WERI-Rb-1 (cell line): ENCODE results near the gene PCYT2.

Source experiments
- DNase-seq: peaks from one replicate; pipeline ENCODE4 v3.0.0-alpha.2; 2020
- H3K27ac ChIP-seq: fragments of 250-450 bp; sonication (Bioruptor Pico); 2 replicates; pipeline ENCODE4 v1.5.1; 2020; ENCODE audit warnings: mild to moderate bottlenecking, moderate library complexity
- H3K27me3 ChIP-seq: fragments of 250-450 bp; sonication (Bioruptor Pico); 2 replicates; pipeline ENCODE4 v1.5.1; 2021; ENCODE audit warnings: mild to moderate bottlenecking, low read depth, moderate library complexity; ENCODE audit not compliant: insufficient read depth, severe bottlenecking
- H3K36me3 ChIP-seq: fragments of 250-450 bp; sonication (Bioruptor Pico); 2 replicates; pipeline ENCODE4 v1.5.1; 2020; ENCODE audit warnings: mild to moderate bottlenecking, moderate library complexity
- H3K4me3 ChIP-seq: 2 replicates; pipeline ENCODE4 v1.5.1; 2011; ENCODE audit warnings: low read depth, mild to moderate bottlenecking, control low read depth, low read length
- H3K9me3 ChIP-seq: fragments of 250-450 bp; sonication (Bioruptor Pico); 2 replicates; pipeline ENCODE4 v1.5.1; 2021; ENCODE audit warnings: mild to moderate bottlenecking, moderate library complexity; ENCODE audit not compliant: severe bottlenecking
- TF ChIP-seq, protein P1 (sequence below): IDR thresholded peaks from 2 replicates; pipeline ENCODE4 v1.5.1; 2011; ENCODE audit warnings: low read depth, mild to moderate bottlenecking, control low read depth, inconsistent platforms, low read length

PCYT2 gene

DNA sequence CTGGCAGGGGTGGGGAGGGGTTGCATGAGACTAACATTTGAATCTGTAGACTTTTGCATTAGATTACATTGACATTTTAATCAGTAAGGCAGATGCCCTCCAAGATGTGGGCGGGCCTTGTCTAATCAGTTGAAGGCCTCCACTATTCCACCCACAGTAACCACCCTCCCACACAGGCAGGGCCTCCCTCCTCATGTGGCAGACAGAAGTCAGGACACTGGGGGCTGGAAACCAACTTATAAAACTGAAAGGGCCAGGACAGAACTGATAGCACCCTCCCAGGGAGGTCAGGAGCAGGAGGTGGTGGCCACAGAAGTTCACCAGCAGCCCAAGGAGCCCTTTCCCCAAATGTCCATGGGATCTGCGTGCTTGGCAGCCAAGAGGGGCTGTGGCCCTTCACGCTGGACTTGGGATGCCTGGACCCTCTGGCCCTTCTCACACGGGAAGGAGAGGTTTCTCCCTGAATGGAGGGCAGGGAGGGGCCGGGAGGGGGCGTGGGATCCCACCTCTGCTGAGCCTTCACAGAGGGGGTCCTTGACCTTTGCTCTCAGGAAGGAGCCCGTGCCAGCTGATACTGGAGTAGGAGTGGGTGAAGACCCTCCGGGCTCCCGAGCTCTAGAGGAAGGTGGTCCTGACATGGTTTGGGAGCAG lies 21.3 kb upstream of the PCYT2 start:
- no peaks in the 10 kb centered on the region for H3K27me3 ChIP-seq
- H3K36me3 ChIP-seq: peaks cover 45% of the 10 kb centered on the region
- TF ChIP-seq, protein P1, sequence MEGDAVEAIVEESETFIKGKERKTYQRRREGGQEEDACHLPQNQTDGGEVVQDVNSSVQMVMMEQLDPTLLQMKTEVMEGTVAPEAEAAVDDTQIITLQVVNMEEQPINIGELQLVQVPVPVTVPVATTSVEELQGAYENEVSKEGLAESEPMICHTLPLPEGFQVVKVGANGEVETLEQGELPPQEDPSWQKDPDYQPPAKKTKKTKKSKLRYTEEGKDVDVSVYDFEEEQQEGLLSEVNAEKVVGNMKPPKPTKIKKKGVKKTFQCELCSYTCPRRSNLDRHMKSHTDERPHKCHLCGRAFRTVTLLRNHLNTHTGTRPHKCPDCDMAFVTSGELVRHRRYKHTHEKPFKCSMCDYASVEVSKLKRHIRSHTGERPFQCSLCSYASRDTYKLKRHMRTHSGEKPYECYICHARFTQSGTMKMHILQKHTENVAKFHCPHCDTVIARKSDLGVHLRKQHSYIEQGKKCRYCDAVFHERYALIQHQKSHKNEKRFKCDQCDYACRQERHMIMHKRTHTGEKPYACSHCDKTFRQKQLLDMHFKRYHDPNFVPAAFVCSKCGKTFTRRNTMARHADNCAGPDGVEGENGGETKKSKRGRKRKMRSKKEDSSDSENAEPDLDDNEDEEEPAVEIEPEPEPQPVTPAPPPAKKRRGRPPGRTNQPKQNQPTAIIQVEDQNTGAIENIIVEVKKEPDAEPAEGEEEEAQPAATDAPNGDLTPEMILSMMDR: no peak
- no peak for DNase-seq
- H3K4me3 ChIP-seq: no peak overlapping the region
- H3K9me3 ChIP-seq: no peaks in the 10 kb centered on the region
- H3K27ac ChIP-seq: no peak overlapping the region

- no peak overlapping the region for H3K4me3 ChIP-seq
- H3K9me3 ChIP-seq: no peaks in the 10 kb centered on the region
- H3K27me3 ChIP-seq: no peaks in the 10 kb centered on the region
- DNase-seq: peak; percentile 59
- peaks cover 45% of the 10 kb centered on the region for H3K36me3 ChIP-seq
- H3K27ac ChIP-seq: no peak overlapping the region
- TF ChIP-seq, protein P1: no peak
These were observed 20.5 kb upstream of the PCYT2 start for GRCh38 chr17:81931557-81932332.

DNA sequence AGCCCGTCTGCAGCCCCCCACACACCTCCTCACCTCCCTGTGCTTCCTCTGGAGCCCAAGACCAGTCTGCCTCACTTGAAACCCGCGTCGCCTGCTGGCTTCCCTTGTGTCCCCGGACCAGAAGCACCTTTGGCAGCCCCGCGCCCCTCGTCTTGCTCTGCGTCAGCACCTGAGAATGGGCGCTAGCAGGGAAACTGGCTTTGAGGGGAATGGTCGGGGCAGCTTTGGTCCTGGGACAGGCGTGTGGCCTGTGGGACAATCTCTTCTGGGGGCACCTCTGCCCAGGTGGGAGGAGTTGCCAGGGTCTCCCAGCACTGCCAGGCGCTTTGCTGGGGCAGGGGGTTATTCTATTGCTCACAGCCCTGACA lies 20.0 kb upstream of the PCYT2 start:
- Histone ChIP-seq H3K27ac (no peak overlapping the region), H3K9me3 (no peaks in the 10 kb centered on the region), H3K36me3 (peaks cover 45% of the 10 kb centered on the region), H3K4me3 (no peak overlapping the region), H3K27me3 (no peaks in the 10 kb centered on the region)
- TF ChIP-seq, protein P1: no peak
- DNase-seq: no peak

DNA sequence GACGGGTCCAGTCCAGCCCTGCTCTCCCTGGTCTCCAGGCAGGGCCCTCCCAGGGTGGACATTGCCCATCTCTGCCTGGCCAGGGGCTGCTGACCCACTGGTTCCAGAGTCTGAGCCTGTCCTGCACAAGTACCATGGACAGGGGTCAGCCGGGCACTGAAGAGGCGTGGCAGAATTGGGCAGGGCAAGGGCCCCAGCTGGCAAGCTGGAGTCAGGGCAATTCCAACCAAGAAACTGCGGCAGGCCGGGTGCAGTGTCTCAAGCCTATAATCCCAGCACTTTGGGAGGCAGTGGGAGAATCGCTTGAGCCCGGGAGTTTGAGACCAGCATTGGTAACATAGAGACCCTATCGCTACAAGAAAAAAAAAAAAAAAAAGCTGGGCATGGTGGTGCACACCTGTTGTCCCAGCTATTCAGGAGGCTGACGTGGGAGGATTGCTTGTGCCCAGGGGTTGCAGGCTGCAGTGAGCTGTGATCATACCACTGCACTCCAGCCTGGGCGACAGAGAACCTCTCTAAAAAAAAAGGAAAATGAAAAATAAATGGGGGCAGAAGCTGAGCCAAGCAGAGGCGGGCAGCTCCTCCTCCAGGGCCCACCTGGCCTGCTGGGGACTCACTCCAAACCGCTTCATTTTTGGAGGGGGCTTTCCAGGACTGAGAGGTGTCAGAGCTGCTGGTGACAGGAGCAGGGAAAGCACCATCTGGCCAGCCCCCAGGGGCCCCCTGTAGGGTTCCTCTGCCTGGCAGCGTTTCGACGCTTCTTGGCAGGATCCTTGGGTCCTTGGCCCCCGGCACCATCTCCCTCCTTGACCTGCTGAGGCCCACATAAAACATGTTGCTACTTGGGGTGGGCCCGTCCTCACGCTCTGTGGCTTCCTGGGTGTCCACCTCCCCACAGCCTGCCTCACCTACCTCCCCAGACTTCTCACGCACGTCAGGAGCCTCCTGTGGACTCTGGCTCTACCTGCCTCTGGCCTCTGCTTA lies 19.2 kb upstream of the PCYT2 start:
- peaks cover 39% of the 10 kb centered on the region for H3K36me3 ChIP-seq
- TF ChIP-seq, protein P1: no peak
- no peaks in the 10 kb centered on the region for H3K9me3 ChIP-seq
- no peaks in the 10 kb centered on the region for H3K27me3 ChIP-seq
- DNase-seq: no peak
- no peak overlapping the region; the same call in 1 of the 2 replicates for H3K27ac ChIP-seq
- no peak overlapping the region for H3K4me3 ChIP-seq

GRCh38 chr17:81929253-81930141 lies 18.3 kb upstream of the PCYT2 start:
- H3K27me3 ChIP-seq: no peaks in the 10 kb centered on the region

More at GRCh38 chr17:81929253-81930141, 18.3 kb upstream of the PCYT2 start:
- no peak for DNase-seq
- TF ChIP-seq, protein P1: no peak
- Histone ChIP-seq H3K36me3 (peaks cover 30% of the 10 kb centered on the region), H3K4me3 (no peak overlapping the region), H3K27ac (no peak overlapping the region), H3K9me3 (no peaks in the 10 kb centered on the region)
